Measurements from ENCODE around the gene OR10G6.
"Not testable (repeated sequence)": the region's sequence is repeated elsewhere in the genome, so short reads cannot be mapped to it uniquely, and the experiment has no call there.

The OR10G6 gene

GRCh38 chr11:123995119-123995518 is at the start of gene OR10G6:
OR10G6 (minus strand) TSS chr11:123995161; CDS start chr11:123995161, 0 bp downstream.
- no peak for DNase-seq

GRCh38 chr11:124043420-124043819 is 48.5 kb upstream of the OR10G6 start:
- no peak for DNase-seq

GRCh38 chr11:124041254-124041653 is 46.3 kb upstream of the OR10G6 start, which contains the start of gene OR10G7:
OR10G7 (minus strand) TSS chr11:124041325; CDS start chr11:124039001, 2,324 bp downstream.
- DNase-seq, result no peak

GRCh38 chr11:124039557-124039956 is 44.6 kb upstream of the OR10G6 start:
- DNase-seq, result no peak

- no peak for DNase-seq
Measured at GRCh38 chr11:124036666-124037065, 41.7 kb upstream of the OR10G6 start.

- DNase-seq, result no peak
Measured at GRCh38 chr11:124026498-124026897, 31.5 kb upstream of the OR10G6 start, which contains the start of gene OR10G8. OR10G8 (plus strand) TSS chr11:124026798; CDS start chr11:124029623, 2,825 bp downstream.

DNA sequence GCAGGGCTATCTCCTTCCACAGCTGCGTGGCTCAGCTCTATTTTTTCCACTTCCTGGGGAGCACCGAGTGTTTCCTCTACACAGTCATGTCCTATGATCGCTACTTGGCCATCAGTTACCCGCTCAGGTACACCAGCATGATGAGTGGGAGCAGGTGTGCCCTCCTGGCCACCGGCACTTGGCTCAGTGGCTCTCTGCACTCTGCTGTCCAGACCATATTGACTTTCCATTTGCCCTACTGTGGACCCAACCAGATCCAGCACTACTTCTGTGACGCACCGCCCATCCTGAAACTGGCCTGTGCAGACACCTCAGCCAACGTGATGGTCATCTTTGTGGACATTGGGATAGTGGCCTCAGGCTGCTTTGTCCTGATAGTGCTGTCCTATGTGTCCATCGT is 20.9 kb upstream of the OR10G6 start:
- not testable (repeated sequence) for DNase-seq

GRCh38 chr11:124012697-124013096 is 17.7 kb upstream of the OR10G6 start, which contains the start of gene OR10G4:
OR10G4 (plus strand) TSS chr11:124012997; CDS start chr11:124015575, 2,578 bp downstream.
- DNase-seq, result no peak

- DNase-seq, result no peak
Measured at GRCh38 chr11:123979311-123979710, 15.7 kb downstream of the OR10G6 start.

DNA sequence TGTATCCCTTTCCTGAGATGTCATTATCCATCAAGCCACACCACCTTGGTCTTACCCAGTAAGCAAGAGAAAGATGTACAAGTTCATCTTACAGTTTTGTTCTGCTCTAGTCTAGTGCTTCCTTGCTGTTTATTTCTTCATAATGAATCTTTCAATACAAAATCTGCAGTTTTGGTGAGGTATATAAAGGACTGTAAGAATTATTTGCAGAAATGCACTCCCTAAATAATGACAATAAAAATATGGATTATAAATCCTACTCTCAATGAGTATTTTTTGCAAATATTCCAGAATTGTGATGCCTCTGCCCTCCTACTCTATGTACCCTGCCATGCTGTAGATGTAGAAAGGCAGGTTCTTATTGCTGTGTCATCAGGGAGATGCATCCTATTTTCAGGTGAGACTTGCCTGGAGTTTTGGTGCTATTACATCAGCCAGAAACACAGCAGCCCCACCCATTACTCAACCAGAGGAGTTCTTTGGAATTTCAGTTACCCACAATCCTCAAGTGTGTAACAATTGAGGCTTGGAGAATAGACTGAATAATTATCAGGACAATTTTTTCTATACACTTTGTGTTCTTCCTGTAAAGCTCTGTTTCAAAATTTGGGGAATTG is 17.1 kb downstream of the OR10G6 start, which contains the start of gene OR10S1:
Gene OR10S1 (minus strand): TSS at position 51 of the 617 bp plus-strand sequence. CDS start 117 bp downstream, outside the sequence.
- no peak for DNase-seq

GRCh38 chr11:123976770-123977560 is 18.0 kb downstream of the OR10G6 start:
- DNase-seq, result no peak

- DNase-seq, result no peak
Measured at GRCh38 chr11:123973816-123974215, 21.1 kb downstream of the OR10G6 start.

GRCh38 chr11:123956752-123957151 is 38.2 kb downstream of the OR10G6 start:
- no peak for DNase-seq

GRCh38 chr11:123945132-123945531 is 49.8 kb downstream of the OR10G6 start:
- no peak for DNase-seq

All from CD4-positive, alpha-beta T cell treated with Interleukin-1 beta for 1 hour (primary cell).